SU-DHL-6 (cell line): ENCODE measurements around the gene AIDA.

Source experiments
- H2AFZ ChIP-seq: fragments of 200-600 bp; sonication (generic); 2 replicates; pipeline ENCODE4 v1.6.1; 2014; ENCODE audit warnings: low read depth, mild to moderate bottlenecking, moderate library complexity, mixed read lengths, antibody characterized with exemption, low read length; ENCODE audit not compliant: severe bottlenecking
- H3F3A ChIP-seq: fragments of 200-600 bp; shearing (Covaris generic); 2 replicates; pipeline ENCODE4 v1.6.0; 2016; ENCODE audit warnings: antibody characterized with exemption, mild to moderate bottlenecking; ENCODE audit not compliant: insufficient read depth
- H3K27ac ChIP-seq: fragments of 200-600 bp; sonication (generic); 2 replicates; pipeline ENCODE4 v1.5.1; 2016; ENCODE audit warnings: low read depth, mild to moderate bottlenecking, low read length, moderate library complexity, mixed read lengths
- H3K27me3 ChIP-seq: fragments of 200-600 bp; sonication (generic), shearing (Covaris generic); 2 replicates; pipeline ENCODE4 v1.6.0; 2014; ENCODE audit warnings: mild to moderate bottlenecking, low read length
- H3K36me3 ChIP-seq: fragments of 200-600 bp; sonication (generic); 2 replicates; pipeline ENCODE4 v1.6.1; 2014; ENCODE audit warnings: mild to moderate bottlenecking, low read length, mixed read lengths
- H3K4me2 ChIP-seq: fragments of 300-600, 200-600 bp; shearing (Covaris generic), sonication (generic); 2 replicates; pipeline ENCODE4 v1.6.0; 2014; ENCODE audit warnings: low read length, low read depth, mild to moderate bottlenecking; ENCODE audit not compliant: poor library complexity, severe bottlenecking
- H3K4me3 ChIP-seq: fragments of 200-600 bp; sonication (generic); 2 replicates; pipeline ENCODE4 v1.5.1; 2014; ENCODE audit warnings: antibody characterized with exemption, low read length, mild to moderate bottlenecking, mixed read lengths; ENCODE audit not compliant: insufficient read depth, poor library complexity, severe bottlenecking
- H3K79me2 ChIP-seq: fragments of 200-600 bp; sonication (generic); 2 replicates; pipeline ENCODE4 v1.6.1; 2014; ENCODE audit warnings: mild to moderate bottlenecking, low read length, moderate library complexity; ENCODE audit not compliant: insufficient read depth
- H3K9ac ChIP-seq: fragments of 200-600 bp; sonication (generic); 2 replicates; pipeline ENCODE4 v1.7.0; 2014; ENCODE audit warnings: mild to moderate bottlenecking, low read length
- H3K9me2 ChIP-seq: fragments of 200-600 bp; sonication (generic); replicated peaks from 2 replicates; pipeline ENCODE4 v1.6.1; 2014; ENCODE audit warnings: low read length; ENCODE audit not compliant: insufficient read depth
- H3K9me3 ChIP-seq: fragments of 200-600 bp; sonication (generic); 2 replicates; pipeline ENCODE4 v1.6.1; 2014; ENCODE audit warnings: low read length, mixed read lengths; ENCODE audit not compliant: insufficient read depth
- H4K20me1 ChIP-seq: fragments of 200-600 bp; sonication (generic); 2 replicates; pipeline ENCODE4 v1.6.1; 2014; ENCODE audit warnings: low read depth, mild to moderate bottlenecking, antibody characterized with exemption, low read length, moderate library complexity, mixed read lengths
- EZH2phosphoT487 ChIP-seq: fragments of 200-600 bp; sonication (generic), shearing (Covaris generic); conservative IDR thresholded peaks from 2 replicates; pipeline ENCODE4 v1.6.1; 2018; ENCODE audit warnings: mild to moderate bottlenecking, antibody characterized with exemption, low read length, moderate library complexity, mixed read lengths
- TF ChIP-seq, protein P1 (sequence below): fragments of 200-600 bp; sonication (generic); IDR thresholded peaks from one replicate; pipeline ENCODE4 v1.5.1; 2017; ENCODE audit warnings: antibody characterized with exemption, mild to moderate bottlenecking, low read length, moderate library complexity; ENCODE audit not compliant: insufficient read depth, poor library complexity, severe bottlenecking

The AIDA gene

DNA sequence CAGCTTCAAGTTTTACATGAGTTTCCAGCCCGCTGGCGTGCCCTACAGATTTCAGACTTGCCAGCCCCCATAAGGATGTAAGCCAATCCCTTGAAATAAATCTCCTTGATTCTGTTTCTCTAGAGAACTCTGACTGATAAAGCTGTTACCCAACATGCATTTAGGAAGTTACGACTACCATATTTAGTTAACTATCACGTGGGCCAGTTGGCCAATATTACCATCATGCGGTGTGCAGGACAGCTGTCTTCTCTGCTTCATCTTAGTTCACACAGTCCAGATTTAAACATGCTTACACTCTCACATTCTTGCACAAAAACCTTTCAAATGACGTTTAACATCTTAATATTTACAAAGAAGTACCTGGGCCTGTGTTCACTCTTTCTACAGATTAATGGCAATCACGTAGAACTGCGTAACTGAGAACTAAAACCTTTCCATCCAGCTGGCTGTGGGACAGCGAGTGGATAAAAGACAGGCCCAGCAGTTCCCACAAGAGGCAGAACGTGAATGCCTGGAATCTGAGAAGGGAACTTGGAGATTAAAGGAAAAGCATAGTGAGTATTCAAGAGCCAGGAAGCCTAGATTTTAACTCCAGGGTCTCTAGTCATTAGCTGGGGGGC, 45.5 kb upstream of the AIDA start:
- no peak overlapping the region for H3K4me3 ChIP-seq
- no peak overlapping the region for H3K9ac ChIP-seq
- no peaks in the 10 kb centered on the region for H3K9me3 ChIP-seq
- no peaks in the 10 kb centered on the region for H3K36me3 ChIP-seq
- H3F3A ChIP-seq: no peaks in the 10 kb centered on the region
- no peaks in the 10 kb centered on the region for H3K9me2 ChIP-seq
- no peak overlapping the region for H3K27ac ChIP-seq
- no peaks in the 10 kb centered on the region for H3K27me3 ChIP-seq
- TF ChIP-seq EZH2phosphoT487: no peak
- TF ChIP-seq, protein P1, sequence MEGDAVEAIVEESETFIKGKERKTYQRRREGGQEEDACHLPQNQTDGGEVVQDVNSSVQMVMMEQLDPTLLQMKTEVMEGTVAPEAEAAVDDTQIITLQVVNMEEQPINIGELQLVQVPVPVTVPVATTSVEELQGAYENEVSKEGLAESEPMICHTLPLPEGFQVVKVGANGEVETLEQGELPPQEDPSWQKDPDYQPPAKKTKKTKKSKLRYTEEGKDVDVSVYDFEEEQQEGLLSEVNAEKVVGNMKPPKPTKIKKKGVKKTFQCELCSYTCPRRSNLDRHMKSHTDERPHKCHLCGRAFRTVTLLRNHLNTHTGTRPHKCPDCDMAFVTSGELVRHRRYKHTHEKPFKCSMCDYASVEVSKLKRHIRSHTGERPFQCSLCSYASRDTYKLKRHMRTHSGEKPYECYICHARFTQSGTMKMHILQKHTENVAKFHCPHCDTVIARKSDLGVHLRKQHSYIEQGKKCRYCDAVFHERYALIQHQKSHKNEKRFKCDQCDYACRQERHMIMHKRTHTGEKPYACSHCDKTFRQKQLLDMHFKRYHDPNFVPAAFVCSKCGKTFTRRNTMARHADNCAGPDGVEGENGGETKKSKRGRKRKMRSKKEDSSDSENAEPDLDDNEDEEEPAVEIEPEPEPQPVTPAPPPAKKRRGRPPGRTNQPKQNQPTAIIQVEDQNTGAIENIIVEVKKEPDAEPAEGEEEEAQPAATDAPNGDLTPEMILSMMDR: no peak
- H2AFZ ChIP-seq: no peak overlapping the region
- H3K79me2 ChIP-seq: no peaks in the 10 kb centered on the region
- H4K20me1 ChIP-seq: no peaks in the 10 kb centered on the region
- no peak overlapping the region for H3K4me2 ChIP-seq

DNA sequence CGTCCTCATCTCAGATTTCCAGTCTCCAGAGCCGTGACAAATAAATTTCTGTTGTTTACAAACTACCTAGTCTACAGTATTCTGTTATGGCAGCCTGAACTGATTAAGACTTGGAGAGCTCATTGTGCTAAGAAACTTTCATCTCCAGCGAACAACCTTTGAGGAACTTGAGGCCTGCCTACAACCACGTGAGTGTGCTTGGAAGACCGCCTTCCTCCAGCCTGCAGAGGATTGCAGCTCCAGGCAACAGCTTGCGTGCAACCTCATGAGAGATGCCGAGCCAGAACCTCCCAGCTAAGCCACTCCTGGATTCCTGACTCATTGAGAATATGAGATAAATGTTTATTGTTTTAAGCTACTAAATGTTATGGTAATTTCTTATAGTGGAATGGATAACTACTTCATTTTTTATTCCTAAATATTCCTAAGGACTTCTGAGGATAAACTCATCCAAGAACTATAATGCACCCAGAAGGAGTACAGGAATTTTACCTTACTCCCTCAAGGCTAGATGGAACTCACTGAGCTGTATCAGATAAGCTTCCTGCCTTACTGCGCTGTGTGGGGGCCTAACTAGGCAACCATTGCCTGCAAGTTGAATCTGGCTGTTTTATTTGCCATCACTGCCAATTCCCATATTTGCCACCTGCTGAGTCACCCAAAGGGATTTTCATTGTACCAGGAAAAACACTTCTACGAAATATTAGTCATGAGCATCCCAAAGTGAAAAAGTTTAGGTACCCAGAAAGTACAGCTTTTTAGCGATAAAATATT, 42.3 kb upstream of the AIDA start:
- Histone ChIP-seq H4K20me1 (no peaks in the 10 kb centered on the region), H3K9me2 (no peaks in the 10 kb centered on the region), H3F3A (no peaks in the 10 kb centered on the region; the same call in 1 of the 2 replicates), H2AFZ (no peak overlapping the region), H3K4me3 (no peak overlapping the region), H3K79me2 (no peaks in the 10 kb centered on the region), H3K9me3 (no peaks in the 10 kb centered on the region), H3K4me2 (no peak overlapping the region), H3K9ac (no peak overlapping the region), H3K36me3 (no peaks in the 10 kb centered on the region), H3K27ac (no peak overlapping the region), H3K27me3 (no peaks in the 10 kb centered on the region)
- TF ChIP-seq, protein P1: no peak

DNA sequence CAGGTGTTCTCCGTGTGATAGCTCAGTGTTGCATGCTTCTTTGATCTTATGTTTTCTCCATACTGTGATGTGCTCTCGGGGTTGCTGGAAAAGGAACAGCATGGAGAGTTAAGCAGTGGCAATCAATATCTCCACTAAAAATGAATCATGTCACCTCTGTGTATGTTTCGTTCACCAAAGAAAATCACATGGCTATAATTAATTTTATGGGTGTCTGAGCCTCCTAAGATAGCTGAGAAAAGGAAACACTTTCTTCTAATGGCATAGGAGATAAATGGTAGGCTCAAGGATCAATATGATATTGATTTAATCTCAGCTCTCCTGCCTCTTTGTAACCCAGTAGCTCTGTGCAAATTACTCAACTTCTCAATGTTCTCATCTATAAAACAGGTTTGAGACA, 39.0 kb upstream of the AIDA start:
- H3K4me2 ChIP-seq: no peak overlapping the region

More for the DNA sequence above, 39.0 kb upstream of the AIDA start:
- H3F3A ChIP-seq: no peaks in the 10 kb centered on the region; the same call in 1 of the 2 replicates
- no peaks in the 10 kb centered on the region for H3K27me3 ChIP-seq
- H3K36me3 ChIP-seq: no peaks in the 10 kb centered on the region
- no peak overlapping the region for H3K27ac ChIP-seq
- no peak overlapping the region for H3K9ac ChIP-seq
- no peaks in the 10 kb centered on the region for H3K9me2 ChIP-seq
- H4K20me1 ChIP-seq: no peaks in the 10 kb centered on the region
- H3K9me3 ChIP-seq: no peaks in the 10 kb centered on the region
- H2AFZ ChIP-seq: no peak overlapping the region
- TF ChIP-seq, protein P1: no peak
- no peak for TF ChIP-seq EZH2phosphoT487
- no peaks in the 10 kb centered on the region for H3K79me2 ChIP-seq
- H3K4me3 ChIP-seq: no peak overlapping the region
